ENCODE data around the gene FAAH.

GRCh38 chr1:46455951-46456350 lies 61.8 kb downstream of the FAAH start:
- no peak for TF ChIP-seq CTCF (IDR thresholded peaks at IDR 0.05)
- no peak for TF ChIP-seq REST (IDR thresholded peaks at IDR 0.05; ENCODE audit: insufficient read depth in 1 of 2, low read depth in 2 of 2, low read length in 1 of 2)
- no peak for TF ChIP-seq POLR2AphosphoS5 (IDR thresholded peaks at IDR 0.05; ENCODE audit: low read depth, low read length)
- TF ChIP-seq SIN3A (IDR thresholded peaks at IDR 0.05; ENCODE audit: borderline replicate concordance, insufficient read depth, low read depth, low read length): no peak

All from Panc1 (cell line).